ENCODE data around the gene LYSMD1.
"Not testable (repeated sequence)": the region's sequence is repeated elsewhere in the genome, so short reads cannot be mapped to it uniquely, and the experiment has no call there.

Gene LYSMD1, protein sequence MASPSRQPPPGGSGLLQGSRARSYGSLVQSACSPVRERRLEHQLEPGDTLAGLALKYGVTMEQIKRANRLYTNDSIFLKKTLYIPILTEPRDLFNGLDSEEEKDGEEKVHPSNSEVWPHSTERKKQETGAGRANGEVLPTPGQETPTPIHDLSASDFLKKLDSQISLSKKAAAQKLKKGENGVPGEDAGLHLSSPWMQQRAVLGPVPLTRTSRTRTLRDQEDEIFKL

DNA sequence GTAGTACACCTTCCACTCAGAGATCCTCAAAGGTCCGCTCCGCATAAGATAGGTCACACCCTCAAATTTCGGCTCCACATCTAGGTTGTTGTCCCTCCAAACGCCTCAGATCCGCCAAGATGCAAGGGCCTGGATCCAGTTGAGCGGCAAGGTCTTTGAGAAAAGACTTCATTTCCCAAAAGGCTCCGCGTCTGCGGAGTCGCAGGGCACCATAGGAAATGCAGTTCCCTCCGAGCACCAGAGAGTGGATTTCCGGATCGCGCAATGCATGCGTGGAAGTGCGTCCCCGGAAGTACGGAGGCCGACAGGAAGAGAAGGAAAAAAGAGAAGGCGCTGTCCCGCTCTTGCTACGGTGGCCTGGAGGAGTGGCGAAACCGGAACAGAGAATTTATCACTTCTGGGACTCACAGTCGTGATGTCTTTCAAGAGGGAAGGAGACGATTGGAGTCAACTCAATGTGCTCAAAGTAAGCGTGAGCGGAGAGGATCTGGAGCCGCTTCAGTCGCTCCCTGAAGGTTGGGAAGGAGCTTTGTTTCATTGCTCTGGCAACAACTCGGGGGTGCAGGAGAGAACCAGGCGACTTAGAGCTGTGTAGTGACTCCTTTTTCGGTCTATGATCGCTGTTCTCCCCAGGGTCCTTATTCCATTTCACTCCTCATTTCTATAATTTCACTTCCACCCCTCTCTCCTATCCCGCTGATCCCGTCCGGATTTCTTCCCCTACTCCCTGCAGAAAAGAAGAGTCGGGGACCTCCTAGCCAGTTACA, at the start of gene LYSMD1, which contains the start of gene SCNM1:
TSS of gene LYSMD1 (minus strand) at position 165 of the 767 bp plus-strand sequence. CDS start 644 bp downstream, outside the sequence.
TSS of gene SCNM1 (plus strand) at position 407 of the 767 bp plus-strand sequence. CDS start at position 416, 9 bp downstream.
- peak; percentile 94 for DNase-seq

DNA sequence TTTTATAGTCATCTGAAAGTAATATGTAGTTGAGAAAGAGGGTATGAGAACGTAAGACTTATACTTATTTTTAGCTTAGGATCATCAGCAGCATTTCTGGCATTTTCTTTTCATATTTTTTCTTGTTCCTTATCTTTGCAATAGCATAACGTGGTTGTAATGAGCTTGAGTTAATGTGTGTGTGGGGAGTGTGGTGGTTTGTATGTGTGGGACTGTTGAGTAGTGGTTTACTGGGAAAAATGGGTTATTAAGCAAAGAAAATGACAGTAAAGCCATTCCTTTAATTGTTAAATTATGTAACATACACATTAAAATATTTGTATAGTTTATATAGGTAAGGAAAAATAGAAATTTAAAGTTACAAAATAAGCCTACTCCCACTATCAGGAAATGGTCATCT, 47.9 kb upstream of the LYSMD1 start:
- DNase-seq: no peak

DNA sequence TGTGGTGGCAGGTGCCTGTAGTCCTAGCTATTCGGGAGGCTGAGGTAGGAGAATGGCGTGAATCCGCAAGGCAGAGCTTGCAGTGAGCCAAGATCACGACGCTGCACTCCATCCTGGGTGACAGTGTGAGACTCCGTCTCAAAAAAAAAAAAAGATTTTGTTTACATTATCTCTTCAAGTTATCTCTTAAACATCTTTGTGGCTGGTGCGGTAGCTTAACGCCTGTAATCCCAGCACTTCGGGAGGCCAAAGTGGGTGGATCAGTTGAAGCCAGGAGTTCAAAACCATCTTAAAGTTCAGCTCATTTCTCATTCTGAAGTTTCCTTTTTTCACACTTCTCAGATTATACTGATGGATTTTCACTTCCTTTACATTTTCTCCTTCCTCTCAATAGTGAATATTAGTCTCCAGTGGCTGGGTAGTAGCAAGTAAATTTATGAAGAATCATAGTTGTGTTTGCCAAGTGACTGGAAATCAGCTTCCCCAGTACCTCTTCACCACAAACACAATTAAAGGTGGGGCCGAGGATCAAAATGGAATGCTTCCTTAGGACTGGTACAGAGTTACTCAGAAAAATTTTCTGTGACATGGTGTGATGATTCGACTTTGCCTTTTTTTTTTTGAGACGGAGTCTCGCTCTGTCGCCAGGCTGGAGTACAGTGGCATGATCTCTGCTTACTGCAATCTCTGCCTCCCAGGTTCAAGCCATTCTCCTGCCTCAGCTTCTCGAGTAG, 46.4 kb upstream of the LYSMD1 start:
- no peak for DNase-seq

DNA sequence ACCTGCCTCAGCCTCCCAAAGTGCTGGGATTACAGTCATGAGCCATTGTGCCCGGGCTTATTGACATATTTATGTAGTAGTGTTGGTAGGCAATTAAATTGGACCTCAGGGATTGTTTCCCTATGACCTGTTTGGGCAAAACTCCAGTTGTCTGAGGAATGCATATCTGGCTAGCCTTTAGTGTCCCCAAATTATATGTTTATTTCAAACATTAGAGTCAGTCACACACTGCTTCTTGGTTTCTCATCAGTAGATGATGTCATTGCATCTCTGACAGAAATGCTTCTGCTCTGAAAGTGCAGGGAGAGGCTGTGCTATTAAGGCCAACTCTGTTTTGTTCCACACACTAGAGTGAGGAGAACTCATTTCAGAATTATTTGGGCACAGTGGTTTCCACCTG, 45.1 kb upstream of the LYSMD1 start:
- DNase-seq: peak; percentile 34

DNA sequence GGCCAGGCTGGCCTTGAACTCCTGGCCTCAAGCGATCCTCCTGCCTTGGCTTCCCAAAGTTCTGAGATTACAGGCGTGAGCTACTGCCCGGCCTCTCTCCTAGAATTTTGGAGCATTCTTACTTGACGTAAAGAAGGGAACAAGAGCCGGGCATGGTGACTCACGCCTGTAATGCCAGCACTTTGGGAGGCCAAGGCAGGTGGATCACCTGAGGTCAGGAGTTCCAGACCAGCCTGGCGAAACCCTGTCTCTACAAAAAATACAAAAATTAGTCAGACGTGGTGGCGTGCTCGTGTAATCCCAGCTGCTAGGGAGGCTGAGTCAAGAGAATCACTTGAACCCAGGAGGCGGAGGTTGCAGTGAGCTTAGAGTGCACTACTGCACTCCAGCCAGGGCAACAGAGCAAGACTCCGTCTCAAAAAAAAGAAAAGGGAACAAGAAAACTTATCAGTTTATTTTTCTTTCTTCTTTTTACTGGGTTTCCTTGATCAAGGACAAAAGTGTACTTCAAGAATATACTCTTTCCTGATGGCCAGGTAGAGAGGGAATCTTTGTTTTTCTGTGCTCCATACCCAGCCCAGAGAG, 39.8 kb upstream of the LYSMD1 start:
- DNase-seq: not testable (repeated sequence)

DNA sequence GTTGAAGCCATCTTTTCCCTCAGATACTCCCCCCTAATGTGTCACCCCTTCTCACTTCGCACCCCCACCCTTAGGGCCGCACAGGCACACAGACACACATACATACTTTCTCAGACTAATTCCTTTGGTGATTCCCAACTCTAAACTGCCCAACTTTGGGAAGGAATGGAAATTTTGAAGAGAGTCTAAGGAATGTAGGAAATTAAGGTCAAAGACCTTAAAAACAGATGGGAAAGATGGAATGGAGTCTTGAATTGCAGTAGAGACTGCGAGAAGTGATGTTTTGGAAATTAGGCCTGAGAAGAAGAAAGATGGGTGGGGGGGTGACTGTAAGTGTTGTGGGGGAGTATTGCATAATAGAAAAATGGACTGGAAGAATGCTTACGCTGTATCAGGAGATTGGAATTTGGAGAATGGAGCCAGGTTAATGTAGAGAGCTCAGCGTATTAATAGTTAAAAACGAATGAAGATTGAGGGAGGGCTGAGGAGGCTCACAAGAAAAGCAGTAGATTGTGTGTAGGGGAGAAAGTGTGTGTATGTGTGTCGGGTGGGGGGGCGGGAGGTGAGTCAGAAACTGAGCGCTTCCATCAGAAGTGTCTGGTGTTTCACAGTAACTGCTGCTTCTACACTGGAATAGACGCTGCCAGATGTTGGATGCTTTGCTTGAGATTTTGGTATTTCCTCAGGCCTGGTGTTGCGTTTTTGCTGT, 34.3 kb upstream of the LYSMD1 start:
- peak; percentile 40 for DNase-seq

DNA sequence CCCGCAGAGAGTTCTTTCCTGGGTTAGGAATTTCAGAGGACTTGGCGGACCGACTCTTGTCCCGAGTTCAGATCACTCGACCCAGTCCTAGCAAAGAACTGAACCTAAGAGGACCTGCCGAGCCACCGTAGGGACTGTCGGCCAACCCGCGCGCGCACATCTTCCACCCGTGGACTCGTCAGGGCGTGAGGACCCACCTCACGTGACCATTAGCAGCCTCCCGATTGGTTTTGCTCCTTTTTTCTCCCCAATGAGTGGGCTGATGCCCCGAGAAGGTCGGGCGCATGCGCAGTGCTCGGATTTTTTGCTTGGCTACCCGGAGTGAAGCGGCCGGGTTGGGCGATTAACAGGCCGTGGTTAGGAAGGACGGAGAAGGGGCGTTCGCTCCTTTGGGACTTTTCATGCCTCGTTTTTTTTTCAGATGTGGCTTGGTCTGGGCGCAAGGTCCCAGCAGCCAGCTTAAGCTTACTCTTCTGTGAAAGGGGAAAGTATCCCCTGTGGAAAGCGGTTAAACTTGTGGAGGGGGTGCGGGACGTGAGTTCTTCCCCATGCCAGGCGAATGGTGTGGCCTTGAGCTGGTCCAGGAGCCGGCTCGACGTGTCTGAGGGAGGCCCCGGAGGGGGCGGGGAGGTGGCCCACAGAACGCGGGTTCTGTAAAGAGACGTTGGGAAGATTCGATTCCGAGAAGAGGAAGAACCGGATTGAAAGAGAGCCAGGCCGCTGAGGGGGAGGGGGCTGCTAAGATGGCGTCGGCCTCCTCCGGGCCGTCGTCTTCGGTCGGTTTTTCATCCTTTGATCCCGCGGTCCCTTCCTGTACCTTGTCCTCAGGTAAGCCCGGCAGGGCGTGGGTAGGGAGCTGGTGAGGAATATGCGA, 32.8 kb upstream of the LYSMD1 start, which contains the start of gene PIP5K1A:
TSS of gene PIP5K1A (plus strand) at position 299 of the 874 bp plus-strand sequence. CDS start at position 744, 445 bp downstream.
- peak; percentile 96 for DNase-seq

DNA sequence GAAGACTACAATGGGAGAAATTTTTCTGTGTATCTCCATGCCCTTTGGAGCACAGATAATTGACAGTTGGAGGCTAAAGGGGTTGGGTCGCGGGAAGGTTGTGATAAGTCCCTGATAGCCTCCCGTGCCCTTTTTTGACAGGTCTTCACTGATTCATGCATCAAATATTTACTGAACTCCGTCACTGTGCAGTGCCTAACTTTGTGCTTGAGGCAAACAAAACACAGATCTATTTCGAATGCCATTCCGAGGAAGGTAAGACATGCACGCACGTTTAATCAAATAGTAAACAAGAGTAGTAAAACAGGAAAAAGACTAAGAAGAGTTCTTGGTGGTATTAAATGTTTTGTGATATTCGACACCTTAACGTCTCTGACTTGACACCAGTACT, 32.2 kb upstream of the LYSMD1 start:
- no peak for DNase-seq

DNA sequence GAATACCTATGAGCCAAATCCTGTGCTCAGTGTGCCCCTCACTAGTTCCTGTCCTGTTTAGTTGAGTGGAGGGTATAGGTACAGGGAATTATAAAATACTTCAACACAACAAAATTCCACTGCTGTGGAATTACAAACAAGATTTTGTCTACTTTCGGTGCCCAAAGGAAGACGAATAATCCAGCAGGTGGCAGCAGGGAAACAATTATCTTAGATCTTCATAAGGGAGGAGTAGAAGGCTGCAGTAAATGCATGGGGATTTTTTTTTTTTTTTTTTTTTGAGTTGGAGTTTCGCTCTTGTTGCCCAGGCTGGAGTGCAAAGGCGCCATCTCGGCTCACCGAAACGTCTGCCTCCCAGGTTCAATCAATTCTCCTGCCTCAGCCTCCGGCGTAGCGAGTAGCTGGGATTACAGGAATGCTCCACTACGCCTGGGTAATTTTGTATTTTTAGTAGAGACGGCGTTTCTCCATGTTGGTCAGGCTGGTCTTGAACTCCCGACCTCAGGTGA, 30.6 kb upstream of the LYSMD1 start:
- peak; percentile 49 for DNase-seq

DNA sequence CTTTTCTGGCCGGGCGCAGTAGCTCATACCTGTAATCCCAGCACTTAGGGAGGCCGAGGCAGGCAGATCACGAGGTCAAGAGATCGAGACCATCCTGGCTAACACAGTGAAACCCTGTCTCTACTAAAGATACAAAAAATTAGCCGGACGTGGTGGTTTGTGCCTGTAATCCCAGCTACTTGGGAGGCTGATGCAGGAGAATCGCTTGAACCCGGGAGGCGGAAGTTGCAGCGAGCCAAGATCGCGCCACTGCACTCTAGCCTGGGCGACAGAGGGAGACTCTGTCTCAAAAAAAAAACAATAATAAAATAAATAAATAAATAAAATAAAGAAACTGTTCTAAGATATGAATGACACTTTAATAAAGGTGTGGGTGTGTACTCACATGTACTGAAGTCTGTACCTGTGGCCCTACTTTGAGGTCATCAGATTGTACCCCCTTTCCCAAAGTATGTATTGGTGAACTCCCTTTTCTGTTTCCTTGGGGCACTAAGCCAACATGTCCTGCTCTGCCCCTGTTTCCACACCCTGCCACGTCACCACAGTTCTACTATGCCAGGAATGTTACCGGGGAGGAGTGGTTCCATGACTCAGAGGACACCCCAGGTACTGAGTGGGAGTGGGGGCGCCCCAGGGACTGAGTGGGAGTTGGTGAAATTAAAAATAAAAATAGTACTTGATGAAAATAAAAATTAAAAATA, 29.3 kb upstream of the LYSMD1 start:
- DNase-seq: peak; percentile 81

DNA sequence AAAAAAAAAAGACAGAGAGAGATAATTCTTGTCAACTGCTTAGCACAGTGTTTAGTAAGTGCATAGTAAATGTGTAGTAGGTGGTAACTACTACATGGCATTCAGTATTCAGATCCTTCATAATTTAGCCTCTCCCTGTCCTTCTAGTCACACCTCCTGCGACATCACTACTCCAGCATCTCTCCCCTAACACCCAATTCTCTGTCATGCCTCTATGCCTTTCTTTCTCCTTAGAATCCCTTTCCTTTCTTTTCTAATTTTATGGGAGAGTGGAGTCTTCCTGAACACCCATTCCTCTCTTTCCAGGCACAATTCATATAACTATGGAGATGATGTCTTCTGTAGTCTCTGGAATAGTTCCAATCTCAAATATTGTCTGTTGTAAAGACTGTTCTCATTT, 28.2 kb upstream of the LYSMD1 start:
- DNase-seq: no peak

DNA sequence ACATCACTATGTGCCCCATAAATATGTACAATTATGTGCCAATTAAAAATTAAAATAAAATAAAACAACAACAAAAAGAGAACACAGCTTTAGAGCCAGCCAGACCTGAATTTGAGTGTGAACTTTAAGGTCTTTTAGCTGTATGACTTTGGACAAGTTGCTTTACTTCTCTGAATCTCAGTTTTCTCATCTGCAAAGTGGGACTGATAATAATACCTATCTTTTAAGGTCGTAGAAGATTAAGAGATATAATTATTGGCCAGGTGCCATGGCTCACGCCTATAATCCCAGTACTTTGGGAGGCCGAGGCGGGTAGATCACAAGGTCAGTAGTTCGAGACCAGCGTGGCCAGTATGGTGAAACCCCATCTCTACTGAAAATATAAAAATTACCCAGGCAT, 27.6 kb upstream of the LYSMD1 start:
- DNase-seq: no peak

DNA sequence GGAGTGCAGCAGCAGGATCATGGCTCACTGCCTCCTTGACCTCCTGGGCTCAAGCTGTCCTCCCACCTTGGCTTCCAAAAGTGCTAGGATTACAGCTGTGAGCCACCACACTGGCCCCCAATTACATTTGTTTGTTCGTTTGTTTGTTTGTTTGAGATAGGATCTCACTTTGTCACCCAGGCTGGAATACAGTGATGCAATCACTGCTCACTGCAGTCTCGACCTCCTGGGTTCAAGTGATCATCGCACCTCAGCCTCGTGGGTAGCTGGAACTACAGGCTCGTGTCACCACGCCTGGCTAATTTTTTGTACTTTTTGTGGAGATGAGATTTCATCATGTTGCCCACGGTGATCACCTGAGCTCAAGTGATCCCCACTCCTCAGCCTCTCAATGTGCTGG, 26.3 kb upstream of the LYSMD1 start:
- no peak for DNase-seq

DNA sequence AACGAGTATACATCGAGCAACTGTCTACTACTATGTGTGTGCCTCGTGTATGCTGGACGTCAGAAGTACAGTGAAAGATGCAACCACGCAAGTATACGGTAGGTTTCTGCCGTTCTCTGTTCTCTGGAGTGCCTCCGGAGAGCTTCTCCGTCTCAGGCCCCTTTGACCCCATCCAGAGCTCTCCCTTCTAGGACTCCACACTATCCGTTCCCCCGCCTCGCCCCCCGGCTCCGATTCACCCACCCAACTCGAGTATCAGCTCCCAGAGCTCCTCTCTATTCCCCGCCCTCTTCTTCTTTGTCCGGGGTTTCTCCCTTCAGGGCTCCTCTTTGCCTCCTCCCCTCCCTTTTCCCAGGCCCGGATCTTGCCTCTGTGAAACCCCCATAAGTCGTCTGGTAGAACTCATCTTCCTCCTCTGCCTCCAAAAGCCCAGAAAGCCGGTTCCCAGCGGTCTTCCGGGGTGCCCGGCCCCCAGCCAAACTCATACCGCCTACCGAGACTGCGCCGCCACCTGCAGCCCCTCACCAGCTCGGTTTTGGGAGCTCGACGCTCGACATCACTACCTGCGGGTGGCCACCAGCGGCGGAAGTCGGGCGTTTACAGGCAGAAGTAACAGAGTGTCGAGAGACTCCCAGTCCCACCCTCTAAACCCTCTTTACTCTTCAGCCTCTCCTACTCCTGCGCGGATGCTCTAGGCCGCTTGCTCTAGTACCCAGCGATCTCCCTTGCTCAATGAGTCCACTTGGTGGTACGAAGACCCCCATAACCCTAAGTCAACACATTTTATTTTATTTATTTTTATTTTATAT, 24.1 kb upstream of the LYSMD1 start, which contains the start of gene VPS72:
TSS of gene VPS72 (minus strand) at position 561 of the 809 bp plus-strand sequence. CDS start at position 485, 76 bp downstream.
- peak; percentile 55 for DNase-seq

DNA sequence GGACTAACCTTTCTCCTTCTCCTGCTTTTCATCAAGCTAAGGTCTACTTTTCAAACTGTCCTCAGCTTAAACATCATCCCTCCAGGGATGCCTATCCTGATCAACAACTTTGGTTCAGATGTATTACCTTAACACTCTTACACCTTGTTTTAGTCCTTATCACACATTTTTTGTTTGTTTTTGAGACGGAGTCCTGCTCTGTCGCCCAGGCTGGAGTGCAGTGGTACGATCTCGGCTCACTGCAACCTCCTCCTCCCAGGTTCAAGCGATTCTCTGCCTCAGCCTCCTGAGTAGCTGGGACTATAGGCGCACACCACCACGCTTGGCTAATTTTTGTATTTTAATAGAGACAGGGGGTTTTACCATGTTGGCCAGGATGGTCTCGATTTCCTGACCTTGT, 23.0 kb upstream of the LYSMD1 start:
- not testable (repeated sequence) for DNase-seq

DNA sequence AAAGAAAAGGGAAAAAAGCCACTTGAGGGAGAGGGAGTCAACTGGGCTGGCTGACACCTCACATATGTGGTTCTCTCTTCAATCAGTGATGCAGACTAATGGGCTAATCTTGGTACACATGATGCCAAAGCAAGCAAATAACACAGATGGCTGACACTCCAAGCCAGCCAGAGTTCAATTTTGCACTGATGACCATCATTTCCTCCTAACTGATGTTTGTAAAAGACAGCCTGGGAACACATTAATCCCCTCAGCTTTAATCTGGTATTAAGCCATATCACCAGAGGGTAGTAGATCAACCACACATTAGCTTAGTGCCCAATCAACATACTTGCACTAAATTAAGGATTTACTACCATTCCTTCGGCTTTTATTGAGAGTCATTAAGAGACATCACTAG, 21.5 kb upstream of the LYSMD1 start:
- DNase-seq: no peak

DNA sequence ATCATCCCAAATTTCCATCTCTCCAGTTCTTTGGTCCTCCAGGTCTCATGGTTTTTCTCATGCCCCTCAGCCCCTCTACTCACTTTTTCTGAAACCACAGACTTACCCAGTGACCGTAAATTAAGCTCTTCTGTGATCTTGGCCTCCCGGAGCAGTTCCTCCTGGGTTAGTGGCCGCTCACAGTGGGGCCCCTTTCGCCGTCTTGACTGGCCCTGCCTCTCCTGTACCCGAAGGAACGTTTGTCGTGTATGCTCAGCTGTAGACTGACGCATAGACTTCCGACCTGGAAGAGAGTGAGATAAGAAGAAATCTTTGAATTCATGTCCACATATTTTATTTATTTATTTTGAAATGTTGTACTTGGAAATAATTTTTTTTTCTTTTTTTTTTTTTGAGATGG, 18.5 kb upstream of the LYSMD1 start:
- DNase-seq: no peak

DNA sequence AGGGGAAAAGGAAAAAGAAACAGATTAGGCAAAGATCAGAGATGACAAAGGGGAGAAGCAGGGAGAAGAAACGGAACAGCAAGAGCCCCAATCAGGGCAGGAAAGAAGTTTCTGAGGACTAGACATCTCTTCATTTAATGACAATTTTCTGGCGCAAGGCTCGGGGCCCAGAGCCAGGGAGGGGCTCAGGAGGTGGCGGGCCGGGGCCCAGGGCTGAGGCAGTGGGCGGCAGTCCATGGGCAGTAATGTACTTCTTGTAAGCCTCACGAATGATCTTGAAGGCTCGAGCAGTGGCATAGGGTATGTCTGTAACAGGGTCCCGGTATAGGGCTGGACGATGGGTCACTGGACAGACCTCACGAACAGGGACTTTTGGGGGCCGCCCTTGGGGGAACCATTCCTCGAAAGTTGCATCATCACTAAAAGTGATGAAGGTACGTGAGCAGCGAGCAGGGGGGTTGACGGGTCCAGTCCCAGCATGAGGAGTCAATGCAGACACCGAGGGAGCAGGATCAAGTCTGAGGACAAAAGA, 10.9 kb upstream of the LYSMD1 start:
- no peak for DNase-seq

DNA sequence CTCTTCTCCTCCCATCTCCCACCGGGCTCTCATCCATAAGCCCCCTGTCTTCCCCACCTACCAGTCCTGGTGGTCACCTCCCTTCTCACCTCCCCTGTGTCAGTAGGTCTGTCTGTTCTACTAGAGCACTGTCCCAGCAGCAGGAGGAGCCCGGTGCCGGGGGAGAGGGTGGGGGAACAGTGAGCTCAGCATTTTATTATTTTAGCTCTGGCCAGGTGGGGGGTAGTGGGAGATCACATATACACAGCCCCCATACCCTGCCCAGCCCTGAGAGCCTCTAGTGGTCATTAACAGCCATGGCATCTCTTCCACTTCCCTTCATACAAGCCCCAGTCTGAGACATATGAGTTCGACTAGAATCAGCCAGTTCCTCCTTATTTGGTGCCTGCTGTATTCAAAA, 10.2 kb upstream of the LYSMD1 start, which contains the start of gene TMOD4:
TSS of gene TMOD4 (minus strand) at position 119 of the 400 bp plus-strand sequence. CDS start 1,106 bp downstream, outside the sequence.
- DNase-seq: no peak
